ENCODE data around the gene SLC25A18.
A peak's percentile ranks its signal among the peaks of the same experiment; 100 is the strongest.

The SLC25A18 gene

GRCh38 chr22:17569971-17570511 lies 6.7 kb downstream of the SLC25A18 start:
- no peak overlapping the region for H3K4me3 ChIP-seq (ENCODE audit: control insufficient read depth, low read depth, low read length)
- no peak for TF ChIP-seq CTCF (IDR thresholded peaks at IDR 0.05; ENCODE audit: control insufficient read depth, insufficient read depth, low read depth, low read length, missing control alignments)
- DNase-seq (ENCODE audit: low read depth): no peak

GRCh38 chr22:17570851-17571631 lies 7.7 kb downstream of the SLC25A18 start:
- no peak for DNase-seq (ENCODE audit: low read depth)
- TF ChIP-seq CTCF (IDR thresholded peaks at IDR 0.05; ENCODE audit: control insufficient read depth, insufficient read depth, low read depth, low read length, missing control alignments): no peak
- H3K4me3 ChIP-seq (ENCODE audit: control insufficient read depth, low read depth, low read length): peak overlapping the region; percentile 43

- no peak overlapping the region for H3K4me3 ChIP-seq (ENCODE audit: control insufficient read depth, low read depth, low read length)
- DNase-seq (ENCODE audit: low read depth): no peak
- no peak for TF ChIP-seq CTCF (IDR thresholded peaks at IDR 0.05; ENCODE audit: control insufficient read depth, insufficient read depth, low read depth, low read length, missing control alignments)
Measured at GRCh38 chr22:17575151-17575550, 11.9 kb downstream of the SLC25A18 start.

- no peak overlapping the region for H3K4me3 ChIP-seq (ENCODE audit: control insufficient read depth, low read depth, low read length)
- DNase-seq (ENCODE audit: low read depth): no peak
- TF ChIP-seq CTCF (IDR thresholded peaks at IDR 0.05; ENCODE audit: control insufficient read depth, insufficient read depth, low read depth, low read length, missing control alignments): no peak
Measured at GRCh38 chr22:17575681-17576080, 12.4 kb downstream of the SLC25A18 start.

- H3K4me3 ChIP-seq (ENCODE audit: control insufficient read depth, low read depth, low read length): no peak overlapping the region
- DNase-seq (ENCODE audit: low read depth): peak; percentile 87
- TF ChIP-seq CTCF (IDR thresholded peaks at IDR 0.05; ENCODE audit: control insufficient read depth, insufficient read depth, low read depth, low read length, missing control alignments): no peak
Measured at GRCh38 chr22:17576470-17576869, 13.2 kb downstream of the SLC25A18 start.

GRCh38 chr22:17578136-17578754 lies 14.9 kb downstream of the SLC25A18 start:
- H3K4me3 ChIP-seq (ENCODE audit: control insufficient read depth, low read depth, low read length): no peak overlapping the region
- DNase-seq (ENCODE audit: low read depth): no peak
- no peak for TF ChIP-seq CTCF (IDR thresholded peaks at IDR 0.05; ENCODE audit: control insufficient read depth, insufficient read depth, low read depth, low read length, missing control alignments)

Data from AG09309 (cell line).